GM18909 (cell line): Measurements from ENCODE around the gene TP53TG5.
"Not testable (repeated sequence)": the region's sequence is repeated elsewhere in the genome, so short reads cannot be mapped to it uniquely, and the experiment has no call there.

Experiments
- ATAC-seq: cut with Tn5 transposase; IDR thresholded peaks from one replicate; pipeline ENCODE4 v1.9.1; 2021; ENCODE audit warnings: mild to moderate bottlenecking; ENCODE audit not compliant: unreplicated experiment, poor library complexity

The TP53TG5 gene

DNA sequence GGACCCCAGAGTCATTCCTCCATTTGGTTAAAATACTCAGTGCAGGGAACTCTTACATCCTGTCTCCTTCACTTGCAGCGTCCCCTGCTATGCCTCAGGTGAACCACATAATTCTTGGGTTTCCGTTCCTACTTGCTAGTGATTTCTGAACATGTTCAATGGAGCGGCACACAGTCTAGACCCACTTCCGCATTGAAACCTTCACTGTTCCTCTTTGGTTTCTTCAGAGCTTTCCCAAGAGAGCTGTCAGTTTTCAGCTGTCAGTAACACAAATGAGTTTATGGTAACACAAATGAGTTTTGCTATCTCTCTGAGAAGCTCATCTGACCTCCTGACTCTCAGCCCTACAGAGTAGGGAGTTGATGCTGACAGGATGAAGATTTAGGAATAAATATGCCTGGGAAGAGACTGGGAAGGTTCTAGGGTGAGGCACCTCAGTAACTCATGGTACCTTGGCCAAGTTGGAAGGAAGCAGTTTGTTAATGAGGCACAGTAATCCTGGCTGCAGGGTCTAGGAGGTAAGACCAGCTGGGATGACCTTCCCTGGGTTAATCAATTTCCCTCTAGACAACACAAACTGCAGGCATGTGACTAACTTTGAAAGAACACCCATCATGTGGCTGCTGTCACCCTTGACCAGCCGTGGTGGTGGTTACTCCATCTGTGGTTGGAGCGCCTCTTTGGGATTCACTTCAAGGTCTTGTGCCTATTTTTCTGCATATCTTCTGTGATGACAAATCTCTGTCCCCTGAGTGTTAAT, 9.7 kb downstream of the TP53TG5 start:
- peak; percentile 86 for ATAC-seq

DNA sequence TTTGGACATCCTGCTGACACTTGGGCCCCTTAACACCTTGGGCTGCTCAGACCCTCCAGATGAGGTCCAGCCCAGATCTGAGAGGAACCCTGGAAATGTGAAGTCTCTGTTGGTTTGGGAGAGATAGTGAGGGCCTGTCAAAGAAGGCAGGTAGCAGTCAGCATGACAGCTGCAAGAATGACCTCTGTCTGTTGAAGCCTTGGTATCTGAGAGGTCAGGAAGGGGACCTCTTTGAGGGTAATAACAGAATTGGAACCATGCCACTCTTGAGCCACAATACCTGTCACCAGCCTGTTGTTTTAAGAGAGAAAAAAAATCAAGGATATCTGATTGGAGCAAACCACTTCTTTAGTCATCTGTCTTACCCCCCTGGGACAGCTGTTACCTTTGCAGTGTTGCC, 11.0 kb downstream of the TP53TG5 start:
- ATAC-seq, result no peak

DNA sequence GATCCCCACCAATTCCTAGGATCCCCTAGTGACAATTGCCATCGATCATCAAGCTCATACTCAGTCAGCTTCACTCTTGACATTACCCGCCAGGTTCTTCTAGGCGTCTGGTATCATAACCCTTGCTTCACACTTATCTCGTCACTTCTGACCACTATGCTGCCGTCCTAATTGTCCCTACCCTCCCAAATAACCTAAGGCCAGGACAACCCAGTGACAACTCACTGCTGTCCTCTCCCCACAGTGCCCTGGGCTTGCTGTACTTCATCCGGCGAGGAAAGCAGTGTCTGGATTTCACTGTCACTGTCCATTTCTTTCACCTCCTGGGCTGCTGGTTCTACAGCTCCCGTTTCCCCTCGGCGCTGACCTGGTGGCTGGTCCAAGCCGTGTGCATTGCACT, 11.5 kb downstream of the TP53TG5 start:
- ATAC-seq, result no peak

DNA sequence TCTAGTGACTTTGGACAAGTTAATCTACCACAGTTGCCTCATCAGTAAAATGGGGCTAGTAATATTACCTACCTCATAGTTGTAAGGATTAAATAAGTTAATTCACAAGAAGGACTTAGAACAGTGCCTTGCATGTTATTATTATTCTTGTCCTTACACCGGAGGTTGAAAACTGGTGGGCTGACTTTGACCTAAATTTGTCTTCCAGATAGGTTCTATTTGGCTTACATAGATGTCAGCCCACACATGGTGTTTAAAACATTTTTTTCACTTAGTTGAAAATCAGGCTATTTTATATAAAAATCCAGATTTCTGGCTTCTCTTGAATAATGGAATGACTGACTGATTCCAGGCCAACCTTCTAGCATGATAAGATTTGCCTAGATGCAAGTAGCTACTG, 11.9 kb downstream of the TP53TG5 start:
- ATAC-seq, result no peak

DNA sequence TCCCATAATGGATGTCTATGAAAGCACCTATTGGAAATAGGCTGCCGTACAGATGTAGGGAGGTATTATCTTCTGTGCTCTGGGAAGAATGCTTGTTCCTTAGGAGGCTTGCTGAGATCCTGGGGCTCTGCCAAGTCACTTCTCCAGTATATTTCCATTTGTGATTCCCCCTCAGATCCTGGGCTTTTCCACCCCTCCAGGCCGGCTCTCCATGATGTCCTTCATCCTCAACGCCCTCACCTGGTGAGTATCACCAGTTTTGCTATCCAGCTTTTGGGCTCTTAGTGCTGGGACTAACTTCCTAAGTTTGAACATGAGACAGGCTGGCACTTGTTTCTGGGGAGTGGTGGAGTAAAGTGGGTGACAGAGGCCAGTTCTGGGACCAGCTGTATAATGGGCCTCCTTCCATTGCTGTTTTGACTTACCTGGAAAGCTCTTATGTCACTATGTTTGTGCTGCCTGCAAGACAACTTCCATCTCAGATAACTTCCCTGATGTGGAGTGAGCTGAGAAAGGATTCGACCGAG, 12.6 kb downstream of the TP53TG5 start:
- no peak for ATAC-seq

DNA sequence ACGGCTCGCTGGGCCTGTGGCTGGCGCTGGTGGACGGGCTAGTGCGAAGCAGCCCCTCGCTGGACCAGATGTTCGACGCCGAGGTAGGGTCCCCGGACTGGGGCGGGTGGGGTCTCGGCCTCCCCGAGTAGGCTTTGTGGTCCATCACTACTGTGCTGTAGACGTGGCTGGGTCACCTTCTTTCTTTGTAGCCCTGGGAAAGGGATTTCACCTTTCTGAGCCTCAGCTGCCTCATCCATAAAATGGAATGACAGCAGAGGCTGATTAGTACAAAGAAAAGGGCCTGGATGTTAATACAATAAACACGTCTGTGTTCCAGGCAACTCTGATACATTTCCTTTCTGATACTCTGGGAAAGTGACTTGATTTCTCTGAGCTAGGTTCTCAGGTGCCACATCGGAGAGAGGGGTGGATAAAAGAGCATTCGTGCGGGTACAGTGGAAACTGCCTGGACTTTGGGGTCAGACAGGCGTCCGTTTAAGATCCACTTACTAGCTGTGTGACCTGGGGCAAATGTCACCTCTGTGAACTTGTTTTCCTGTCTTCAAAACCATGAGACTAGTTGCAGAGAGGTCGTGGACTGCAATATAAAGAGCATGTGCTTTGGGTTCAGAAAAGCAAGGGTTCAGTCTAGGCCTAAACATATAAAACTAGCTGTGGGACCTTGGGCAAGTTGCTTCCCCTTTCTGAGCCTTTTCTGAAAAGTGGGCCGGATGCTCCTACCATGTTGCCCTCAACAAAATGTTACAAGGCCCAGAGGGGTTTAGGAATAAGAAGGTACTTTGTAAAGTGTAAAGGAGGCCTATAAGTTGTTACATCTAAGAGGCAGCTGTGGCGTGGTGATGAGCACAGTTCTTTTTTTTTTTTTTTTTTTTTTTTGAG, 14.3 kb downstream of the TP53TG5 start:
- no peak for ATAC-seq

DNA sequence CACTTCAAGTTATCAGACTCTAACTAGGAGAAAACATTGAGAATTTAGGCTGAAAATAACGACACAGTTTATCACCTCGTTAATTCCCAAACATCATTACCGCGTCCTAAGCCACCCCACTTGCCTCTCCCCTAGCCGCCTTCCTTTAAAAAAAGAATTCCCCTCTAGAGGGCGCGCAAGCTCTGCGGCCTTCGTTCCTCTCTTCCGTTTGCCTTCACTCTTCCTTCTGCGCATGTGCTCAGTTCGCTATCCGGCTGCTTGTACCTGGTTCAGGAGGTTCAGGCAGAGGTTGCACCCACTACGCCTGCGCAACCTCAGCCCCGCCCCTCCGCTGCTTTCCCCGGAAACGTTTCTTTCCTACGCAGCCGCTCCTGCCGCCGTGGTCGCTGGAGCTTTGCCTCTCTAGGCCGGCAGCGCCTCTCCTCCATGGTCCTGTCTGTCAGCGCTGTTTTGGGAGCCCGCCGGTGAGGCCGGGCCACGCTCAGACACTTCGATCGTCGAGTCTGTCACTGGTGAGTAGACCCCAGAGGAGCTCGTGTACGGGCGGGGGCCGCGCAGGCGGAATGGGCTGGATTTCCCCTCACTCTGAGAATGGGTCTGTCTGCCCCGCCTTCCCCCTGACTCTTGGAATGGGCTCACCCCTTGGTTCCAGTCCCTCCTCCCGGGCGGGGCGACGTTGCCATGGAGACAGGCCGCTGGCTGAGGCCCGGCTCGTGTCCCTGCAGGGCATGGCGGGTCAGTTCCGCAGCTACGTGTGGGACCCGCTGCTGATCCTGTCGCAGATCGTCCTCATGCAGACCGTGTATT, 15.1 kb downstream of the TP53TG5 start, which contains the start of gene SYS1:
TSS of gene SYS1 (plus strand) at position 353 of the 807 bp plus-strand sequence. CDS start at position 729, 376 bp downstream.
- ATAC-seq, result peak; percentile 89

DNA sequence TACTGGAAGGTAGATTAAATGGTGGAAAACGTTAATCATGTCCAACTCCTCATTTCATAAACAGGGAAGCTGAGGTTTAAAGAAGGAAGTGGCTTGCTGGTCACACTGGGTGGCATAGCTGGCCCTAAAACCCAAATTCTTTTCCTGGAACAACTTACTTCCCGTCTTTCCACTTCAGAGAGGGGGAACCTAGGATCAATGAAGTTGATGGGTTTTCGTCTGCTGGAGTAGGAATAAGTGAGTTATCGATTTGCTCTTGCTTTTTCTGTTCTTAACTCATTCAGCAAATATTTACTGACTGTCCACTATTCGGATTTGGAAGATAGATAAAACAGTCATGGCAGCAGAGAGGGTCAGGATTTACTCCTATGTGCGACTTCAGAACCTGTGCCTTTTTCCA, 16.3 kb downstream of the TP53TG5 start:
- ATAC-seq, result no peak

DNA sequence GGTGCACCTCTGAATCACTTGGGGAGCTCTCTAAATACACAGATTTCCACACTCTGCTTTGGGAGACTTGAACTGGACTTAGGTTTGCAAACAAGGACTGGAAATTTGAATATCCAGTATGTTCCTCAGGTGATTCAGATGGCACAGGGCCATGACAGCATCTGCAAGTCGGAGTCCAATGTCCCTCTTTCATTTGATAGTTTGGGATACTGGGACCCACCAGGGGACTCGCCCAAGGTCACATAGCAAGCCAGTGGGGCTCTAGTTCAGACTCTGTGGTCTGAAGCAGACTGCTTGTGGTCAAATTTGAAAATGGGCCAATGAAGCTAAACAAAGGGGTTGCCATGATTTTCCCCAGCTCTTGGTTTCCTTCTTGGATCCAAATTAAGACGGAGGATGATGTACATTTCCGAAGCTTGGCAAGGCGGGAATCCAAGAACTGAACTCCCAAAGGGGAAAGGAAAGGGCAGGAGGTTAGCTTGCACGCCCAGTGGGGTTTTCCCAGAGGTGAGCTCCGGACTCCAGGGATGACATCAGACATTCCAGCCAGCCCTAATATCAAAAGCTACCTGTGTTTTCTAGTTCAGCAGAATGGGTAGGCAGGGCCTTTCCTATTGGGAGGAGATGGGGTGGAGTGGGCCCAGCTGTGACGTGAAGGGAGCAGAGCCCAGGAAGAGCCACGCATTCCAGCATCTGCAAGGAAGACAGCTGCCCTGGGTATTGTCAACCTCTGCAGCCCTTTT, 18.5 kb downstream of the TP53TG5 start:
- no peak for ATAC-seq

DNA sequence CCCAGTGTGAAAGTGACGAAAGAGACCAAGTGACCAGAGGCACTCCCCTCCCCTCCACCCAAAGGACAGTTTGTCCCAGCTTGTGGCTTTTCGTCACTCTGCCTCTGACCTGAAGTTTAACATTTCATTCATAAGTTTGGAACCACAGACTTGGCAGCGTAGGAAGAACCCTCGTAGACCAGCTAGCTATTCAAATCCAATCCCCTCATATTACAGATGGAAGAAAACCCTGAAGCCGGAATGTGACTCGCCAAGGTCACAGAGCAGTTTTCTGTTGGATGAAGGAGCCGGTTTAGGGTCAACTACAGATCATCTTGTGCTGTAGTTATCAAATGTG, 19.1 kb downstream of the TP53TG5 start:
- no peak for ATAC-seq

DNA sequence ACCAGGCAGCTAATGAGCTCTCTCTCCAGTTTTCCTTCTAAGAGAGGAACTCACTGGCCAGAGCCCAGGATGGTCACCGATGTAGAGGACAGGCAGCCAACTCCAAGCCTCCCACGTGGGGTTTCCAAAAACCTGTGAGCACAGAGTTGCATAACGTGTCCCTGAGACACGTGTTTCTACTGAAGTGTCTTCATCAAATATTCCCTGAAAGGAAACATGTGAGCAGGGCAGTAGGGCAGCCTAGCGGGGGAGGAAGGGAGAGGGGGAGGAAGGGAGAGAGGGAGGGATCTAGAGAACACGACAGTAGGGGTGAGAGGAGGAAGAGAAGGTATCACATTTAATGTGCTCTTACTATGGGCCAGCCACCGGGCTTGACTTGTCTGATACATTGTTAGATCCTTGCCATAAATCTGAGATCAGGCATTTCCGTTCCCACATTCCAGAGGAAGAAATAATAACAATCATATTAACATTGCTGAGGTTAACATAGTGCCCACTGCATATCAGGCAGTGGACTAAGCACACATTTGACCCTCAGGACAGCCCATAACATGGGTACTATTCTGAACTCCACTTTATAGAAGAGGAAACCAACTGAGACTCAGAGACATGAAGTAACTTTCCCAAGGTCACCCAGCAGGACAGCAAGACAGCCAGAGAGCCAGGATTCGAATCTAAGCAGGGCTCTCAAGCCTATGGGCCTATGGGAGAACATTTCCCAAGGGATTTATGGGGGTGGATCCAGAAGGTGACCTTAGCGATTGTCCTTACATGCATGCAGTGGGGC, 19.6 kb downstream of the TP53TG5 start:
- ATAC-seq, result no peak

DNA sequence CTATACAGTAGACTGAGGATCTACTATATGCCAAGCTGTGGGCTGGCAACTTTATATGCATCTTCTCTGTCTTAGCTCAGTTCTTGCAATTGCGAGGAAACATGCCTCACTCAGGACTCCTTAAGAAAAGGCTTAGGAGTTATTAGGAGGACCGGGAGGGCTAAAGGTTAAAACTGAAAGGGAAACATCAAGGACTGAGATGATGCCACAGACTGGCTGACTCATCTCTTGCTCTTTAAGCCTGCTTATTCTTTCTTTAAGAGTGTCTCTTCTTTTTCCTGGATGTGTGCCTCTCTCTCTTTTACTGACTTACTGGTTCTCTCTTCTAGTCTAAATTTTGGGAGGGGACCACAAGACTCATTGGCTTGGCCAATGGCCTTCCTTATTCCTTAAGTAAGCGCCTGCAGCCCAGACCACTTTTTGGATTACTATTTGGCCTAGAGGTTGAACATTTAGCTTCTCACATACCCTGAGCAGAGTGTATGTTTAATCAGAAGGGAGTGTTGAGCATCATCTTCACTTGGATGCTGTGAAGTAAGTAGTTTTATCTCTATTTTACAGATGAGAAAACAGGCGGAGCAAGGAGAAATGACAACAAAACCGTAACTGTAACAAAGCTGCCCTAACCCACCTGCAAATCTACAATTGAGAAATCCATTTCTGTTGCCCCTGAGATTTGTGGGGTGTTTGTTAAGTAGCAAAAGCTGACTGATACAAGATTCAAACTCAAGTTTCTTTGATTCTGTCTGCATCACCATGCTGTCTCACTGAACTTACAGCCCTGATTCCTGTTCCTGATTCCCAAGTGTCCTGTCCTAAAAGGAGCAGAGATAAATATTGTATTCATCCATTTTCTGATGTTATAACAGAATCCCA, 22.7 kb downstream of the TP53TG5 start:
- ATAC-seq, result no peak

DNA sequence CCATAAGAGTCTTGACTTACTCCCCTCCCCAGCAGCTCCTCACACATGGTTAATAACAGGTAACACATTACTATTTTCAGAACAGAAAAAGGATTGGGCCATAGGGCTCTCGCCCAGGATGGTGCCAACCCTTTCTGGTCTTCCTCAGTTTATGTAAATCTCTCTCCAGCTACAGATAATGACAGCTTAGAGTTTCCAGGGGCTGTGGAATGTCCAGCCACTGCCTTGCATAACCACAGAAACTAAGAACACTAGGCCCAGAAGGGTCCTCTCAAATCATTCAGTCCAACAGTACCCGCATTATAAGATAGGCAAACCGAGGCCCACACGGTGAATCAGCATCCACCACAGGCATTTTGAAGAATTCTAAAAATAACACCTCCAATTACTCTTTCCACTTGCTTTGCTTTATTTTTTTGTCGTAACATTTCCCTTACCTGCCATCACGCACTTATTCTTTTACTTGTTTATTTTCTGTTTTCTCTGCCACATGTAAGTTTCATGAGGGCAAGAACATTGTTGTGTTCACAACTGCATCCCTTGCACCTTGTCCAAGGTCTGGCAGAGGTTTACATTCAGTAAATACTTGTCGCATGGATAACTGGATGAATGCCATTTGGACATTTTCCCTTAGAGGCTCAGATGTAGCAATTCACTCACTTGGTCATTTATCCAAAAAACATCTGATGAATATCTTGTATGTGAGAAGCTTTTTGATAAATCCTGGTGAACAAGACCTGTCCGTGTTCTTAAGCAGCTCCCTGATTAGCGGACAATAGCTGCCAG, 23.5 kb downstream of the TP53TG5 start:
- ATAC-seq, result no peak

DNA sequence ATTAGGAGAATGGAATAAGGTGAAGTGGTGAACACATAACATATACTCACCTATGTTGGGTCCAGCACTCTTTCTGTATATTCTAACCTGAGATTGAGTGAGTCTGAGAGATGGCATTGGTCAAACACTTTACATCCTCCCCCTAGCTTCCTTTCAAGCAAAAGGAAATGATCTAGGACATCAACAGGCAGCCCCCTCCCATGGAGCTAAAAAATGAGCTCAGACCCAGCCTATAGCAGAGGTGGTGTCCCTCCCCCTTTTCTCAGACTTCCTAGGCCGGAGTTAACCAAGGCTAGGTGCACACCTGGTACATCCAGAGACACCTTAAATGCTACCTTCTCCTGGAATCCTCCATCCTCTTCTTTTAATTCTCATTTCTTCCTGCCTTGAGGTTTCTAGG, 24.4 kb downstream of the TP53TG5 start:
- ATAC-seq, result no peak

DNA sequence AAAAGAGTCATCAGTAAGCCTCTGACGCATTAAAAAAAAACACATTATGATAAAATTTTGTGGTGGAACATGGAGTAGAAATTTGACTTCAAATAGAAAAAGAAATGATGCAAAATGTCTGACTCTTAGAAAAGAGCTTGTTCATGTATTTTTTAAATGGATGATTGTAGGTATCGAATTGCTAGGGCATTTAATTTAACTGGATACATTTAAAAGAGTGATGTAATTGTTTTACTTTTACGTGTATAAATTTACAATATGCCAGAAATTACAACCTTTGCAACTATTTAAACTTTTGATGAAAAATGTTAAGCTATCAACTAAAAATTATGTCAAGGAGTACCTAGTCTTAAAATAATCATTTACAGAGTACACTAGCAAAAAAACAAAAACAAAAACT, 25.4 kb downstream of the TP53TG5 start:
- ATAC-seq, result no peak

DNA sequence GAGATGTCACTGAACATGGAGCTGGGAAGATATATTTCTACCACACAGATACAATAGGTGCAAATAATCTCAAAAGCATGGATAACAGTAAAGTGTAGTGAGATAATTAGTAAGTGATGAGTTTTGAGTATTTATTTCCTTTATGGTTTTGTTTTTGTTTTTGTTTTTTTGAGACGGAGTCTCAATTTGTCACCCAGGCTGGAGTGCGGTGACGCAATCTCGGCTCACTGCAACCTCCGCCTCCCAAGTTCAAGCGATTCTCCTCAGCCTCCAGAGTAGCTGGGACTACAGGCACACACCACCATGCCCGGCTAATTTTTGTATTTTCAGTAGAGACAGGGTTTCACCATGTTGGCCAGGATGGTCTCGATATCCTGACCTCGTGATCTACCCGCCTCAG, 27.3 kb downstream of the TP53TG5 start:
- ATAC-seq, result not testable (repeated sequence)

DNA sequence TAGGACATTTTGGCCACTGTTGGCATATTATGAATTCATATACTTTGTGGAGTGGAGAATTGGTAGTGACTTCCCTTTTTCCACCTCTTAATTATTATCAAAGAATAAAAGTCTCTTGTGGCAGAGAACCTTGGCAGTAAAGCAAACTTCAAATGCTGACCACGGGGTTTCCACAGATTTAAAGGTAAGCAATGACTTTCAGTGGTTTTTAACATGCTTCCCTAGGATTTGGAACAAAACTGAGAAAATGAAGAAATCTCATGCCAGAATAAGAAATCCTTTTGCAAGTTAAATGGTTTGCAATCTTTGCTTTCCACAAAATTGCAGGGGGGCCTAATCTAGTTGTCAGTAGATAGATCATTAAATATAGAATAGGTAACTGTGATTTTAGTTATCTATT, 27.9 kb downstream of the TP53TG5 start:
- ATAC-seq, result no peak
